A549 (cell line): ENCODE results near the gene FGGY. TPM values are rescaled to one million over a fixed set of nuclear protein-coding genes. Genes with fewer than 3 reads are reported as not detected.
"Not testable (repeated sequence)": the region's sequence is repeated elsewhere in the genome, so short reads cannot be mapped to it uniquely, and the experiment has no call there.

Experiments used
- ATAC-seq, 2 experiments: fragments of 200-7000 bp in 1 of 2; fragments of >200 bp in 1 of 2; cut with Nextera tagmentation in 1 of 2; cut with Tn5 transposase in 1 of 2; 3 replicates each; pipeline versions ENCODE4 v1.8.0 to v1.9.1; 2018 to 2020; ENCODE audit warnings: mild to moderate bottlenecking in 1 of 2, moderate library complexity in 1 of 2
- CTCF ChIA-PET: fragments of 300-600 bp; sonication (Branson Sonifier 250); formaldehyde crosslinking; extraction: SDS; loops from one replicate; lab custom pipeline; 2021; ENCODE audit warnings: antibody characterized with exemption, inconsistent platforms; lab: Yijun Ruan, JAX
- POLR2A ChIA-PET: fragments of 350-600 bp; formaldehyde crosslinking; extraction: SDS; loops from one replicate; lab custom pipeline; 2021; ENCODE audit warnings: antibody characterized with exemption, inconsistent platforms; lab: Yijun Ruan, JAX
- DNase-seq, 2 experiments: peaks; one replicate each; pipeline versions ENCODE4 v3.0.0 to v3.0.0-alpha.2; 2011 to 2016; ENCODE audit warnings: low read depth in 1 of 2, low spot score in 1 of 2
- FAIRE-seq: peaks from 2 replicates; lab custom pipeline; 2011; peaks lifted over from hg19 to GRCh38; lab: Jason Lieb, UNC
- H3K27ac ChIP-seq, 2 experiments: fragments of >200 bp; sonication (Bioruptor Twin); formaldehyde crosslinking; 3 replicates each; pipeline ENCODE4 v1.5.1; 2016 to 2017
- H3K4me1 ChIP-seq: fragments of >200 bp; sonication (Bioruptor Twin); formaldehyde crosslinking; 3 replicates; pipeline ENCODE4 v1.6.1; 2016
- H3K4me2 ChIP-seq: fragments of >200 bp; sonication (Bioruptor Twin); formaldehyde crosslinking; 3 replicates; pipeline ENCODE4 v1.6.1; 2016
- H3K4me3 ChIP-seq: fragments of >200 bp; sonication (Bioruptor Twin); formaldehyde crosslinking; 3 replicates; pipeline ENCODE4 v1.5.1; 2016
- H3K9me3 ChIP-seq: fragments of >200 bp; sonication (Bioruptor Twin); formaldehyde crosslinking; 3 replicates; pipeline ENCODE4 v1.6.1; 2016
- ATOH8 ChIP-seq: fragments of 250-450 bp; sonication (Bioruptor Pico); IDR thresholded peaks from 2 replicates; pipeline ENCODE4 v1.5.0; 2020; ENCODE audit warnings: low read depth, mild to moderate bottlenecking, moderate library complexity
- BHLHE40 ChIP-seq: IDR thresholded peaks from 2 replicates; pipeline ENCODE4 v1.6.1; 2012; ENCODE audit warnings: low read depth, low read length, inconsistent platforms
- CEBPB ChIP-seq, 2 experiments: fragments of >200 bp in 1 of 2; sonication (Bioruptor Twin) in 1 of 2; formaldehyde crosslinking in 1 of 2; IDR thresholded peaks; 2 replicates each; pipeline ENCODE4 v1.6.1; 2012 to 2016
- E2F6 ChIP-seq: IDR thresholded peaks from 2 replicates; pipeline ENCODE4 v1.6.1; 2012; ENCODE audit warnings: low read depth, borderline replicate concordance
- EHF ChIP-seq: fragments of 250-450 bp; sonication (Bioruptor Pico); IDR thresholded peaks from 2 replicates; pipeline ENCODE4 v1.5.0; 2020; ENCODE audit warnings: mild to moderate bottlenecking
- ELK1 ChIP-seq: fragments of 150-350 bp; IDR thresholded peaks from 2 replicates; pipeline ENCODE4 v1.6.1; 2014; ENCODE audit warnings: low read depth, mild to moderate bottlenecking, low read length
- EP300 ChIP-seq, 2 experiments: fragments of >200 bp; sonication (Bioruptor Twin); formaldehyde crosslinking; IDR thresholded peaks; 2 replicates in 1 of 2; 3 replicates in 1 of 2; pipeline ENCODE4 v1.6.1; 2016 to 2017
- FOXS1 ChIP-seq: fragments of 250-450 bp; sonication (Bioruptor Pico); IDR thresholded peaks from 2 replicates; pipeline ENCODE4 v1.5.0; 2020; ENCODE audit warnings: mild to moderate bottlenecking, moderate library complexity
- GATA3 ChIP-seq: IDR thresholded peaks from 2 replicates; pipeline ENCODE4 v1.6.1; 2012; ENCODE audit warnings: borderline replicate concordance
- HOXA7 ChIP-seq: fragments of 250-450 bp; sonication (Bioruptor Pico); IDR thresholded peaks from 2 replicates; pipeline ENCODE4 v1.5.0; 2020; ENCODE audit warnings: mild to moderate bottlenecking, moderate library complexity
- HOXB13 ChIP-seq: fragments of 250-450 bp; sonication (Bioruptor Pico); IDR thresholded peaks from 2 replicates; pipeline ENCODE4 v1.5.0; 2020; ENCODE audit warnings: low read depth, mild to moderate bottlenecking, moderate library complexity
- HOXB5 ChIP-seq: fragments of 250-450 bp; sonication (Bioruptor Pico); IDR thresholded peaks from 2 replicates; pipeline ENCODE4 v1.5.0; 2020; ENCODE audit warnings: mild to moderate bottlenecking, moderate library complexity
- MAZ ChIP-seq: fragments of 150-350 bp; IDR thresholded peaks from 2 replicates; pipeline ENCODE4 v1.6.1; 2014; ENCODE audit warnings: antibody characterized with exemption, low read depth, low read length, borderline replicate concordance
- PBX3 ChIP-seq: IDR thresholded peaks from 2 replicates; pipeline ENCODE4 v1.6.1; 2012
- REST ChIP-seq: fragments of 200-600 bp; sonication (generic); IDR thresholded peaks from 2 replicates; pipeline ENCODE4 v1.6.1; 2016; ENCODE audit warnings: antibody characterized with exemption, mild to moderate bottlenecking, moderate library complexity
- RFX5 ChIP-seq: fragments of 450-650 bp; IDR thresholded peaks from 2 replicates; pipeline ENCODE4 v1.7.1; 2014; ENCODE audit warnings: antibody characterized with exemption, mild to moderate bottlenecking, moderate library complexity
- SMC3 ChIP-seq: fragments of >200 bp; sonication (Bioruptor Twin); formaldehyde crosslinking; IDR thresholded peaks from 3 replicates; pipeline ENCODE4 v1.6.1; 2018; ENCODE audit warnings: inconsistent platforms
- USF2 ChIP-seq: fragments of 450-650 bp; IDR thresholded peaks from 2 replicates; pipeline ENCODE4 v1.6.1; 2014; ENCODE audit warnings: antibody characterized with exemption
- ZFP36 ChIP-seq: fragments of 450-650 bp; IDR thresholded peaks from 2 replicates; pipeline ENCODE4 v1.6.1; 2014; ENCODE audit warnings: borderline replicate concordance; ENCODE audit not compliant: partially characterized antibody
- WGBS: methylation state at CpG from one replicate; pipeline ENCODE4 v1.1.6; 2017; ENCODE audit errors: missing lambda C conversion rate; 5-methylcytosine and 5-hydroxymethylcytosine counted together
- polyA plus RNA-seq, 4 experiments: library from polyadenylated mRNA; depleted of rRNA in 3 of 4; stranded (reverse); fragments of >200 nt; fragmentation: RNase III in 1 of 4; extraction: RNeasy Plus Mini Kit Qiagen cat#74134 plus additional on column Dnase treatment in 1 of 4; gene quantifications; 2 replicates in 3 of 4; 3 replicates in 1 of 4; pipeline ENCODE4 v1.2.3, GENCODE V29; 2011 to 2017

Gene FGGY
- polyA plus RNA-seq, 2 of the 4 experiments (the other 2 are of a cell fraction): 2.9 to 4.8 TPM

- FAIRE-seq (no peak), DNase-seq (no peak), ATAC-seq (no peak)
- TF ChIP-seq EP300 (IDR thresholded peaks at IDR 0.05): no peak
- TF ChIP-seq MAZ: no peak
- no peak for TF ChIP-seq REST
- TF ChIP-seq RFX5: no peak
- TF ChIP-seq EHF (CRISPR knock-in tag): no peak
- no peak for TF ChIP-seq PBX3
- no peak for TF ChIP-seq BHLHE40
- TF ChIP-seq ZFP36: no peak
- no peaks in the 10 kb centered on the region; the same call in 2 of the 3 replicates for H3K9me3 ChIP-seq
- POLR2A ChIA-PET: no interaction called here
- H3K4me2 ChIP-seq: no peak overlapping the region
- 0% methylated on average over 1 of the region's 1 CpG for WGBS
- H3K4me3 ChIP-seq: no peak overlapping the region
- CTCF ChIA-PET: no interaction called here
- no peaks in the 10 kb centered on the region for H3K4me1 ChIP-seq
- no peak overlapping the region for H3K27ac ChIP-seq
These were observed 48.1 kb upstream of the FGGY start for GRCh38 chr1:59248758-59249157.

- POLR2A ChIA-PET: no interaction called here
- FAIRE-seq: no peak
- H3K4me1 ChIP-seq: no peaks in the 10 kb centered on the region
- no peak overlapping the region for H3K4me3 ChIP-seq
- no peak overlapping the region for H3K4me2 ChIP-seq
- H3K9me3 ChIP-seq: no peaks in the 10 kb centered on the region; the same call in 2 of the 3 replicates
- WGBS: 63% methylated on average over 4 of the region's 4 CpGs
- CTCF ChIA-PET: interaction anchor here (0.8 kb wide), 1 partner anchor 23 kb away, joined by 3 read pairs; no protein-coding TSS in a partner anchor
- TF ChIP-seq CEBPB (IDR thresholded peaks at IDR 0.05): no peak
- no peak for TF ChIP-seq ELK1
- TF ChIP-seq FOXS1 (CRISPR knock-in tag): no peak
- no peak for TF ChIP-seq ZFP36
- TF ChIP-seq HOXB5 (CRISPR knock-in tag): no peak
- TF ChIP-seq ATOH8 (CRISPR knock-in tag): no peak
- no peak for TF ChIP-seq SMC3
- TF ChIP-seq E2F6: no peak
- no peak for TF ChIP-seq GATA3
- no peak for TF ChIP-seq USF2
- no peak for TF ChIP-seq HOXB13 (CRISPR knock-in tag)
- no peak for TF ChIP-seq HOXA7 (CRISPR knock-in tag)
- TF ChIP-seq MAZ: no peak
- ATAC-seq: no peak
- DNase-seq: no peak
- H3K27ac ChIP-seq: no peak overlapping the region
These were observed 47.3 kb upstream of the FGGY start for GRCh38 chr1:59249396-59250137.

GRCh38 chr1:59251061-59251460 is 45.8 kb upstream of the FGGY start:
- H3K4me1 ChIP-seq, POLR2A ChIA-PET, H3K27ac ChIP-seq, FAIRE-seq, H3K9me3 ChIP-seq, DNase-seq, H3K4me2 ChIP-seq, CTCF ChIA-PET, H3K4me3 ChIP-seq, ATAC-seq: not testable (repeated sequence)
- WGBS: 64% methylated on average over 9 of the region's 12 CpGs

- H3K4me1 ChIP-seq, FAIRE-seq, H3K9me3 ChIP-seq, POLR2A ChIA-PET, ATAC-seq, H3K4me2 ChIP-seq, CTCF ChIA-PET, DNase-seq, H3K27ac ChIP-seq, H3K4me3 ChIP-seq: not testable (repeated sequence)
- WGBS: no CpG with 5 or more reads among the region's 1 CpG
These were observed 40.5 kb upstream of the FGGY start for GRCh38 chr1:59256429-59256828.
